OCI-LY7 (cell line): ENCODE data around the gene NDUFA8.

Experiments
- EZH2phosphoT487 ChIP-seq: fragments of 200-600 bp; sonication (generic); IDR thresholded peaks from 2 replicates; pipeline ENCODE4 v1.6.1; 2018; ENCODE audit warnings: low read depth, borderline replicate concordance, mild to moderate bottlenecking, mixed run types, antibody characterized with exemption, low read length, moderate library complexity, mixed read lengths
- TF ChIP-seq, protein P1 (sequence below): fragments of 200-600 bp; sonication (generic); conservative IDR thresholded peaks from 2 replicates; pipeline ENCODE4 v1.5.1; 2014; ENCODE audit warnings: mild to moderate bottlenecking, antibody characterized with exemption, low read length, moderate library complexity, mixed read lengths

DNA sequence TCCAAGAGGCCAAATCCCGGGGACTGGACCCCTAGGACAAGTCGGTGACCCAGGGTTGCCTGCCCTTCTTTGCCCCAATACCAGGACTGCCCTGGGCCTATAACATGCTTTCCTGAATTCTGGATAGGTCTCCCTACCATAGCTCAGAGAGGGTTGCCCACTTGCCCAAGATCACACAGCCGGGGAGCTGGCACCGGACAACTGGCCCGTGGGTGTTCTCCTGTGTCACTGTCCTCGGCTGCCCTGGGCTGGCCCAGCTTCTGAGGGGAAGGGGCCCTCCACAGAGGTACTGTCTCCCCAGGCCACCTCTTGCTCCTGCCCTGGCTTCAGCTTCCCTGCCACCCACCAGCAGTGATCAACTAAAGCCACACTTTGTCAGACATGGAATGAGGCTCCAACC, 37.6 kb downstream of the NDUFA8 start:
- TF ChIP-seq, protein P1, sequence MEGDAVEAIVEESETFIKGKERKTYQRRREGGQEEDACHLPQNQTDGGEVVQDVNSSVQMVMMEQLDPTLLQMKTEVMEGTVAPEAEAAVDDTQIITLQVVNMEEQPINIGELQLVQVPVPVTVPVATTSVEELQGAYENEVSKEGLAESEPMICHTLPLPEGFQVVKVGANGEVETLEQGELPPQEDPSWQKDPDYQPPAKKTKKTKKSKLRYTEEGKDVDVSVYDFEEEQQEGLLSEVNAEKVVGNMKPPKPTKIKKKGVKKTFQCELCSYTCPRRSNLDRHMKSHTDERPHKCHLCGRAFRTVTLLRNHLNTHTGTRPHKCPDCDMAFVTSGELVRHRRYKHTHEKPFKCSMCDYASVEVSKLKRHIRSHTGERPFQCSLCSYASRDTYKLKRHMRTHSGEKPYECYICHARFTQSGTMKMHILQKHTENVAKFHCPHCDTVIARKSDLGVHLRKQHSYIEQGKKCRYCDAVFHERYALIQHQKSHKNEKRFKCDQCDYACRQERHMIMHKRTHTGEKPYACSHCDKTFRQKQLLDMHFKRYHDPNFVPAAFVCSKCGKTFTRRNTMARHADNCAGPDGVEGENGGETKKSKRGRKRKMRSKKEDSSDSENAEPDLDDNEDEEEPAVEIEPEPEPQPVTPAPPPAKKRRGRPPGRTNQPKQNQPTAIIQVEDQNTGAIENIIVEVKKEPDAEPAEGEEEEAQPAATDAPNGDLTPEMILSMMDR = no peak
- no peak for TF ChIP-seq EZH2phosphoT487
